HEK293 (cell line): ENCODE measurements around the gene ZNF285.

Source experiments
- ATF2 ChIP-seq: fragments of 450-650 bp; formaldehyde crosslinking; IDR thresholded peaks from 2 replicates; pipeline ENCODE4 v1.5.1; 2016; ENCODE audit warnings: missing biosample characterization, missing genetic modification characterization, low read depth
- CTCF ChIP-seq: fragments of 450-650 bp; formaldehyde crosslinking; IDR thresholded peaks from 2 replicates; pipeline ENCODE4 v1.5.1; 2016; ENCODE audit warnings: missing biosample characterization, missing genetic modification characterization
- GLI2 ChIP-seq: fragments of 450-650 bp; formaldehyde crosslinking; IDR thresholded peaks from 2 replicates; pipeline ENCODE4; 2017; ENCODE audit warnings: missing biosample characterization, missing genetic modification characterization, low read depth, borderline replicate concordance
- HIC1 ChIP-seq: fragments of 450-650 bp; formaldehyde crosslinking; IDR thresholded peaks from 2 replicates; pipeline ENCODE4 v1.5.1; 2016; ENCODE audit warnings: missing biosample characterization, missing genetic modification characterization
- MZF1 ChIP-seq: fragments of 450-650 bp; formaldehyde crosslinking; IDR thresholded peaks from 2 replicates; pipeline ENCODE4 v1.5.1; 2017; ENCODE audit warnings: missing biosample characterization, missing genetic modification characterization, borderline replicate concordance
- OSR2 ChIP-seq: fragments of 450-650 bp; formaldehyde crosslinking; IDR thresholded peaks from 2 replicates; pipeline ENCODE4 v1.5.1; 2016; ENCODE audit warnings: missing biosample characterization, missing genetic modification characterization
- REPIN1 ChIP-seq: fragments of 450-650 bp; formaldehyde crosslinking; IDR thresholded peaks from 2 replicates; pipeline ENCODE4 v1.5.1; 2017; ENCODE audit warnings: missing biosample characterization, missing genetic modification characterization, low read depth
- TSHZ1 ChIP-seq: fragments of 450-650 bp; formaldehyde crosslinking; IDR thresholded peaks from 2 replicates; pipeline ENCODE4 v1.5.1; 2016; ENCODE audit warnings: missing biosample characterization, missing genetic modification characterization, borderline replicate concordance
- ZFP69B ChIP-seq: fragments of 450-650 bp; formaldehyde crosslinking; IDR thresholded peaks from 2 replicates; pipeline ENCODE4 v1.5.1; 2016; ENCODE audit warnings: missing biosample characterization, missing genetic modification characterization
- ZIC2 ChIP-seq: fragments of 450-650 bp; formaldehyde crosslinking; IDR thresholded peaks from 2 replicates; pipeline ENCODE4 v1.5.1; 2016; ENCODE audit warnings: missing biosample characterization, missing genetic modification characterization
- ZNF174 ChIP-seq: fragments of 450-650 bp; formaldehyde crosslinking; IDR thresholded peaks from 2 replicates; pipeline ENCODE4 v1.5.0; 2017; ENCODE audit warnings: missing biosample characterization, mild to moderate bottlenecking, missing genetic modification characterization
- ZNF211 ChIP-seq: fragments of 450-650 bp; formaldehyde crosslinking; IDR thresholded peaks from 2 replicates; pipeline ENCODE4 v1.5.1; 2016; ENCODE audit warnings: low read depth, missing biosample characterization, missing genetic modification characterization
- ZNF214 ChIP-seq: fragments of 450-650 bp; formaldehyde crosslinking; IDR thresholded peaks from 2 replicates; pipeline ENCODE4 v1.5.1; 2017; ENCODE audit warnings: missing biosample characterization, mild to moderate bottlenecking, missing genetic modification characterization, borderline replicate concordance
- ZNF350 ChIP-seq: fragments of 450-650 bp; formaldehyde crosslinking; IDR thresholded peaks from 2 replicates; pipeline ENCODE4 v1.5.0; 2017; ENCODE audit warnings: missing biosample characterization, mild to moderate bottlenecking, missing genetic modification characterization
- ZNF404 ChIP-seq: fragments of 450-650 bp; formaldehyde crosslinking; IDR thresholded peaks from 2 replicates; pipeline ENCODE4 v1.5.1; 2017; ENCODE audit warnings: missing biosample characterization, missing genetic modification characterization
- ZNF48 ChIP-seq: fragments of 450-650 bp; formaldehyde crosslinking; IDR thresholded peaks from 2 replicates; pipeline ENCODE4 v1.5.1; 2016; ENCODE audit warnings: missing biosample characterization, missing genetic modification characterization
- ZNF501 ChIP-seq: fragments of 450-650 bp; formaldehyde crosslinking; IDR thresholded peaks from 2 replicates; pipeline ENCODE4 v1.5.1; 2016; ENCODE audit warnings: missing biosample characterization, missing genetic modification characterization
- ZNF600 ChIP-seq: fragments of 450-650 bp; formaldehyde crosslinking; IDR thresholded peaks from 2 replicates; pipeline ENCODE4 v1.5.1; 2016; ENCODE audit warnings: missing biosample characterization, missing genetic modification characterization
- ZNF621 ChIP-seq: fragments of 450-650 bp; formaldehyde crosslinking; IDR thresholded peaks from 2 replicates; pipeline ENCODE4 v1.5.1; 2017; ENCODE audit warnings: missing biosample characterization, missing genetic modification characterization
- ZNF639 ChIP-seq: fragments of 450-650 bp; formaldehyde crosslinking; IDR thresholded peaks from 2 replicates; pipeline ENCODE4 v1.5.1; 2016; ENCODE audit warnings: missing biosample characterization, missing genetic modification characterization
- ZNF654 ChIP-seq: fragments of 450-650 bp; formaldehyde crosslinking; IDR thresholded peaks from 2 replicates; pipeline ENCODE4 v1.5.1; 2016; ENCODE audit warnings: low read depth, missing biosample characterization, missing genetic modification characterization
- ZNF670 ChIP-seq: fragments of 450-650 bp; formaldehyde crosslinking; IDR thresholded peaks from 2 replicates; pipeline ENCODE4 v1.5.1; 2016; ENCODE audit warnings: missing biosample characterization, missing genetic modification characterization, low read depth
- ZNF677 ChIP-seq: fragments of 450-650 bp; IDR thresholded peaks from 2 replicates; pipeline ENCODE4 v1.5.0; 2018; ENCODE audit warnings: missing biosample characterization, mild to moderate bottlenecking, missing genetic modification characterization, moderate library complexity
- ZSCAN18 ChIP-seq: fragments of 450-650 bp; formaldehyde crosslinking; IDR thresholded peaks from 2 replicates; pipeline ENCODE4 v1.5.1; 2016; ENCODE audit warnings: missing biosample characterization, missing genetic modification characterization
- ZSCAN5A ChIP-seq: fragments of 450-650 bp; formaldehyde crosslinking; IDR thresholded peaks from 2 replicates; pipeline ENCODE4 v1.5.1; 2016; ENCODE audit warnings: missing biosample characterization, missing genetic modification characterization

The ZNF285 gene

GRCh38 chr19:44401139-44402115 is at the start of gene ZNF285 (continued):
- TF ChIP-seq ZNF214 (tag by site-specific recombination) (no peak), HIC1 (tag by site-specific recombination) (no peak), ZNF174 (tag by site-specific recombination) (no peak), ZFP69B (no peak), ZSCAN18 (no peak), OSR2 (tag by site-specific recombination) (no peak), ZNF404 (tag by site-specific recombination) (no peak), ZNF677 (tag by site-specific recombination) (no peak), GLI2 (tag by site-specific recombination) (no peak), ZNF211 (tag by site-specific recombination) (no peak), ZNF48 (no peak), MZF1 (tag by site-specific recombination) (no peak), ZSCAN5A (no peak), ZNF350 (tag by site-specific recombination) (no peak), ZIC2 (no peak), TSHZ1 (tag by site-specific recombination) (no peak), ZNF621 (no peak), ZNF654 (no peak), ZNF639 (tag by site-specific recombination) (no peak), ZNF600 (tag by site-specific recombination) (peak; percentile 45; the same call in 1 of the 2 replicates), REPIN1 (tag by site-specific recombination) (no peak), ATF2 (no peak), ZNF670 (tag by site-specific recombination) (no peak), ZNF501 (no peak), CTCF (tag by site-specific recombination) (no peak)
